HG02623 (cell line): ENCODE measurements around the gene NME5.
"Not testable (repeated sequence)": the region's sequence is repeated elsewhere in the genome, so short reads cannot be mapped to it uniquely, and the experiment has no call there.

ENCODE experiments used
- ATAC-seq: cut with Tn5 transposase; IDR thresholded peaks from one replicate; pipeline ENCODE4 v1.9.1; 2021; ENCODE audit warnings: moderate library complexity; ENCODE audit not compliant: unreplicated experiment

The NME5 gene

DNA sequence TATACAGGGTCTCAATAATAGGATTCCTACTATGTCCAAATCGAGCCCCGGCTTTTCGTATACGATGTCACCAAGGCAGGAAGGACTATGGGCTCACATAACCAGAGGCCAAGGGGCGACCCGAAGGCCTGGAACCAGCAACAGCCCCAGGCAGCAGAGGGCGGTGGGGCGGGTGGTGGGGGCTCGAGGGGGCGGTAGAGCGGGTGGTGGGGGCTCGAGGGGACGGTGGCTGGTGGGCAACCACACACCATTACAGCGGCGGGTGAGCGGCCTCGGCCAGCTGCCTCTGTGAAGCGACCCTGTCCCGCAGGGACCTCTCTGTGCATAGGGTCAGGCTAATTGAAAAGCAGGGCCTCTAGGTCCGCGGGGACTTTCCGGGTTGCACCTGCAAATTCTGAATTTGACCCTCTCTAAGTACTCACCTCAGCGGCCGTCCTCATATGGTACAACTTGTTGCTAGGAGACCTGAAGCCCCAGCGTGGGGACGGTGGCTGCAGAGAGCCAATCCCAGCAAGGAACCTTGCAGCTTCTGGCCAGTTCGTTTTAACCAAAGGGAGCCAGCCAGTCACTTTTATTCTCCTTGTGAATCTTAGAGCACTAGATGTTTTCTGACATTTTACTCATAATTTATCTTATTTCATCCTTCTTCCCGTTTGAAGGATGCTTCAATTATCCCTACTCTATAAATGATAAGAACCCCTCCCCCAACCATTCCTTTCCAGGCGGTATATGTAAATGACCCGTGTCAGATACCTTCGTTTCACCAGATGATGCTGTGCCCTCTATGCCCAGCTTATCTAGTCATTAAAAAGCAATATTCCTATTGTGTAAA lies at the start of gene NME5:
Gene NME5, minus strand, starts transcription at position 480 of the 832 bp plus-strand sequence. CDS start 648 bp downstream, outside the sequence.
- no peak for ATAC-seq

GRCh38 chr5:138188626-138189025 lies 49.4 kb upstream of the NME5 start:
- ATAC-seq: no peak

- ATAC-seq: no peak
Measured at GRCh38 chr5:138186002-138186447, 46.8 kb upstream of the NME5 start.

GRCh38 chr5:138182808-138183207 lies 43.6 kb upstream of the NME5 start:
- ATAC-seq: no peak

- no peak for ATAC-seq
Measured at GRCh38 chr5:138180841-138181240, 41.6 kb upstream of the NME5 start.

GRCh38 chr5:138180183-138180782 lies 41.1 kb upstream of the NME5 start:
- no peak for ATAC-seq

- ATAC-seq: no peak
Measured at GRCh38 chr5:138179277-138179857, 40.1 kb upstream of the NME5 start.

GRCh38 chr5:138178516-138179276 lies 39.5 kb upstream of the NME5 start, which contains the start of the genes BRD8 and KIF20A:
Gene BRD8 (minus strand): TSS chr5:138178630. CDS start chr5:138178614, 16 bp downstream.
Gene KIF20A (plus strand): TSS chr5:138179112. CDS start chr5:138179681, 569 bp downstream.
- peak; percentile 90 for ATAC-seq

DNA sequence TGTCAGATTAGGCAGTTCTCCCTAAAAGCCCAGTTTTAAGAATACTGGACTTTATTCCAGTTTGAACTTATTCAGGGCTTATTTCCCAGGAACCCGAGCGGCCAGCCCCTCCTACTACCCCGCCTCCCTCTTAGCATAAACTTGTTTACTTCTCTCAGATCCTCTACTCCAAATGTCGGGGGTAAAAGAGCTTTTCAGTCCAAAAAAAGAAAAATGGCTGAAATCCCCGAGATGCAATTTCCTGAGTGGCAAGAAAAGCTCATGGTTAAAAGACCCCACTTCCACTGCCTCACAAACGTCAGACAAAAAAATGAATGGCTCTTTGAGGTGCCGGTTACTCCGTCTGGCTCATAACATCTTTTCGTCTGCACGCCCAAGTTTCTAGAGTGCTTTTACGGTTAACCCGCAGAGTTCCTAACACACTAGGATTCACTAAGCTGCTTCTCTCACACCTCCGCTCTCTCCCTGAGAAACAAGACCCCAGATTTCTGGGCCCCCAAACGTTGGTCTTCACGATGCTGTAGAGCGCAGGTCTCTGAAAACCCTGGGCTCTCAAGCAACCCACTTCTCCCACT lies 38.8 kb upstream of the NME5 start:
- ATAC-seq: no peak

DNA sequence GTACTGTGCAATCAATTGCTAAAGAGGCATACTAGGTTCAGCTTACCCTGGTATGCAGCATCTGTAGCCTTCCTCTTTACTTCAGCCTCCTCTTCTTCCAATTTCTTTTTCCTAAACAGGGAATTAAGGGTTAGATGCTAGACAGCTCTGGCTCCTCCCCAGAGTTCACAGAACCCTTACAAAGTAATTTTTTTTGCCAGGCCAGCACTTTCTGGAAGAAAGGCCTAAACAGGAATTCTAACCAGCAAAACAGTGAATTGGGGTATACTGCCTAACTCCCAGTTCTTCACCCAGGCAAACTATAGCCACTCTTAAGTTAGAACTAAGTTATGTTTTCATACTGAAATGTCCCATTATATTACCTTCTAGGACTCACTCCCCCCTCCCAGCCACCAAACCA lies 31.1 kb upstream of the NME5 start:
- ATAC-seq: no peak

DNA sequence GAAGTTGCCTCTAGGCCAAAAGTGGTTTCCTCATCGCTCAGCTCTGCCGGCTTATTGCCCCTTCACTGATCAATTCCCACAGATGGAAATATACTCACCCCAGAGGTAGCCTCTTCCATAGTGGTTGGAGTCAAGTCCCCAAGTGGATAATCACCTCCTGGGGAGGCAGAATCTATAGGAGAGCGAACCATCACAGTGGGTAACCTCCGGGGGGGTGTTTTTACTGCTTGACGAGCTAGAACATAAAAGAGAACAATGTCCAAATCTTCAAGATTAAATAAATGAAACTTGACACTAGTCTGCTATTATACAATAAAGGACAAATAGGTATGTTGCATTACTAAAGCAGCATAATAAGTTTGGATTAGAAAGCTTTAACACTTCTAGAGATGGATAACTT lies 29.9 kb upstream of the NME5 start:
- ATAC-seq: no peak

- ATAC-seq: no peak
Measured at GRCh38 chr5:138163721-138164120, 24.5 kb upstream of the NME5 start.

DNA sequence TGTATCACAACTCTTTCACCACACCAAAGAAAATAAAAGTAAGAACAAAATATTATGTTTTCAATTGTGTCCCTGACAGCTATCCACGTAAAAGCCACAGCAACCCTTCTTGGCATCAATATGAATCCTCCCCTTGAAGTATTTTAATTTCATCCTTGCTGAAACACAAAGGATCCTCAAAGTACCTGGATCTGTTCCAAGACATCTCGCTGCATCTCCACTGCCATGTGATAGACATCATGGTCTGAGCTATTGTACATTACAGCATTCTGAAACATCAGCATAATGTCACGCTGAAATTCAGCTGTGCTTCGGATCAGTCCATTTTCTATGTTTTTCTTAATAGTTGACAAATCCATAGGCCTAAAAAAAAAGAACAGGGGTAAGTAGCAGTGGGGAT lies 21.5 kb upstream of the NME5 start:
- no peak for ATAC-seq

DNA sequence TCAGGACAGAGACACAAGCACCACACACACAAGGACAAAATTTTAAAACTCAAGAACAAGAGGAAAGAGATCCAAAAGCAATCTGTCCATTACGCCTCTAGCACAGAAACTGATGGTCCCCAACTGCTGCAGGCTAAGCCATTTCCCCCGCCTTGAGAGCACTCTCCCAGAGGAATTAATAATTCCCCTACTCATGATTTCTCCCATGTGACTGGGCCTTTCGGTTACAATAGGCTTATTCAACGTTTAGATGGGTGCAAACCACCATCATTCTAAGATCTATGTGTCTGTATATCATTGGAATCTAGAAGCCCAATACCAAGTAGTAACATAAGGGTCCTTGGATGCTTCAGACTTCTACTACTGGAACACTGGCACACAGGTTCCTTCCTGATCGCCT lies 20.4 kb upstream of the NME5 start:
- no peak for ATAC-seq

DNA sequence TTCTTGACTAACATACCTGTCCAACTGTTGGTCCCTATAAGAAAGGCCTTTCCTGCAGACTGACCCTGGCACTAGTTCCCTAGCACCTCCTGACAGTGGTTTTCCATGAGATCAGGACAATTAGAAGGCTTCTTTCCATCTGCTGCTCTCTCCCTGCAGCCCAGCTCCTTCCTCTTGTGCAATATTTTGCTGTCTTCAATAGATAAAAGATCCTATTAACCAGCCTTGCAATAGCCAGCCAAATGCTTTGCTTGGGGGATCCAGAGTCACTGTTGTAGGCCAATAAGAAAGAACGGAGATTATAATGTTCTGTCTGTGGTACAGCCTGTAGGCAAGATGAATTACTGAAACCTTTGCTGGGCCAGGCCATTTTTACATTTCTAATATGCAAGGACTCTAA lies 18.4 kb upstream of the NME5 start:
- no peak for ATAC-seq

DNA sequence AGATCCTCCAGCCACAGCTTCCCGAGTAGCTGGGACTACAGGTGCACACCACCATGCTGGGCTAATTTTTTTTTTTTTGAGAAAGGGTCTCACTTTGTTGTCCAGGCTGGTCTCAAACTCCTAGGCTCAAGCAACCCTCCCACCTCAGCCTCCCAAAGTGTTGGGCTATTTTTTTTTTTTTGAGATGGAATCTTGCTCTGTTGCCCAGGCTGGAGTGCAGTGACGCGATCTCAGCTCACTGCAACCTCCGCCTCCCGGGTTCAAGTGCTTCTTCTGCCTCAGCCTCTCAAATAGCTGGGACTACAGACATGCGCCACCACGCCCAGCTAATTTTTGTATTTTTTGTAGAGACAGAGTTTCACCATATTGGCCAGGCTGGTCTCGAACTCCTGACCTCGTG lies 16.7 kb upstream of the NME5 start:
- not testable (repeated sequence) for ATAC-seq

GRCh38 chr5:138149530-138149929 lies 10.3 kb upstream of the NME5 start:
- ATAC-seq: no peak

DNA sequence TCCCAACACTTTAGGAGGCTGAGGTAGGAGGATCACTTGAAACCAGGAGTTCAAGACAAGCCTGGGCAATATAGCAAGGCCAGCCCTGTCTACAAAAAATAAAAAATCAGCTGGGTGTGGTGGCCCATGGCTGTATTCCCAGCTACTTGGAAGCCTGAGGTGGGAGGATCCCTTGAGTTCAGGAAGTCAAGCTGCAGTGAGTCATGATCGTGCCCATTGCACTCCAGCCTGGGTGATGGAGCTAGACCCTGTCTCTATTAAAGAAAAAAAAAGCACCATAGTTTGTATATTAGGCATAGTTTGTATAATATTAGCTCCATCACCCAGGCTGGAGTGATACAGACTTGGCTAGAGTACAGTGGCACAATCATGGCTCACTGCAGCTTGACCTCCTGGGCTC lies 9.6 kb upstream of the NME5 start:
- ATAC-seq: no peak

DNA sequence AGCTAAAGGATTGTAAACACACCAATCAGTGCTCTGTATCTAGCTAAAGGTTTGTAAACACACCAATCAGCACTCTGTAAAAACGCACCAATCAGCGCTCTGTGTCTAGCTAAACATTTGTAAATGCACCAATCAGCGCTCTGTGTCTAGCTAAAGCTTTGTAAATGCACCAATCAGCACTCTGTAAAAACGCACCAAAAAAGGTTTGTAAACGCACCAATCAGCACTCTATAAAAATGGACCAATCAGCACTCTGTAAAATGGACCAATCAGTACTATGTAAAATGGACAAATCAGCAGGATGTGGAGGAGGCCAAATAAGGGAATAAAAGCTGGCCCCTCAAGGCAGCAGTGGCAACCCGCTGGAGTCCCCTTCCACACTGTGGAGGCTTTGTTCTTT lies 4.3 kb upstream of the NME5 start:
- ATAC-seq: not testable (repeated sequence)

- ATAC-seq: no peak
Measured at GRCh38 chr5:138141734-138142133, 2.5 kb upstream of the NME5 start.

- no peak for ATAC-seq
Measured at GRCh38 chr5:138140268-138140667, 1.0 kb upstream of the NME5 start.
